GM12872 (cell line): ENCODE measurements around the gene TSGA10.

Experiments
- TF ChIP-seq, protein P1 (sequence below): IDR thresholded peaks from 3 replicates; pipeline ENCODE4 v1.5.1; 2011; ENCODE audit warnings: low read depth, mild to moderate bottlenecking, low read length, moderate library complexity; ENCODE audit not compliant: insufficient read depth

The TSGA10 gene

DNA sequence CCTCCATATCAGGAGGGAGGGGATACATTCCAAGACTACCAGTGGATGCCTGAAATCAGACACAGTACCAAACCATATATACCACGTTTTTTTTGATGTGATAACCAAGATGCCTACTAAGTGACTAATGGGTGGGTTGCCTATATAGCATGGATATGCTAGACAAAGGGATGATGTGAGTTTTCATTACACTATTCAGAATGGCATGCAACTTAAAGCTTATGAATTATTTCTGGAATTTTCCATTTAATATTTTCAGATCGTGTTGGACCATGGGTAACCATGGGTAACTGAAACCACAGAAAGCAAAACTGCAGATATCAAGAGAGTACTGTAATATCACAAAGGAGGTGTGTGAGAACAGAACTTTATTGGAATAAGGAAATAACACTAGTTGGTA, 179.1 kb downstream of the TSGA10 start:
- TF ChIP-seq, protein P1, sequence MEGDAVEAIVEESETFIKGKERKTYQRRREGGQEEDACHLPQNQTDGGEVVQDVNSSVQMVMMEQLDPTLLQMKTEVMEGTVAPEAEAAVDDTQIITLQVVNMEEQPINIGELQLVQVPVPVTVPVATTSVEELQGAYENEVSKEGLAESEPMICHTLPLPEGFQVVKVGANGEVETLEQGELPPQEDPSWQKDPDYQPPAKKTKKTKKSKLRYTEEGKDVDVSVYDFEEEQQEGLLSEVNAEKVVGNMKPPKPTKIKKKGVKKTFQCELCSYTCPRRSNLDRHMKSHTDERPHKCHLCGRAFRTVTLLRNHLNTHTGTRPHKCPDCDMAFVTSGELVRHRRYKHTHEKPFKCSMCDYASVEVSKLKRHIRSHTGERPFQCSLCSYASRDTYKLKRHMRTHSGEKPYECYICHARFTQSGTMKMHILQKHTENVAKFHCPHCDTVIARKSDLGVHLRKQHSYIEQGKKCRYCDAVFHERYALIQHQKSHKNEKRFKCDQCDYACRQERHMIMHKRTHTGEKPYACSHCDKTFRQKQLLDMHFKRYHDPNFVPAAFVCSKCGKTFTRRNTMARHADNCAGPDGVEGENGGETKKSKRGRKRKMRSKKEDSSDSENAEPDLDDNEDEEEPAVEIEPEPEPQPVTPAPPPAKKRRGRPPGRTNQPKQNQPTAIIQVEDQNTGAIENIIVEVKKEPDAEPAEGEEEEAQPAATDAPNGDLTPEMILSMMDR: no peak

DNA sequence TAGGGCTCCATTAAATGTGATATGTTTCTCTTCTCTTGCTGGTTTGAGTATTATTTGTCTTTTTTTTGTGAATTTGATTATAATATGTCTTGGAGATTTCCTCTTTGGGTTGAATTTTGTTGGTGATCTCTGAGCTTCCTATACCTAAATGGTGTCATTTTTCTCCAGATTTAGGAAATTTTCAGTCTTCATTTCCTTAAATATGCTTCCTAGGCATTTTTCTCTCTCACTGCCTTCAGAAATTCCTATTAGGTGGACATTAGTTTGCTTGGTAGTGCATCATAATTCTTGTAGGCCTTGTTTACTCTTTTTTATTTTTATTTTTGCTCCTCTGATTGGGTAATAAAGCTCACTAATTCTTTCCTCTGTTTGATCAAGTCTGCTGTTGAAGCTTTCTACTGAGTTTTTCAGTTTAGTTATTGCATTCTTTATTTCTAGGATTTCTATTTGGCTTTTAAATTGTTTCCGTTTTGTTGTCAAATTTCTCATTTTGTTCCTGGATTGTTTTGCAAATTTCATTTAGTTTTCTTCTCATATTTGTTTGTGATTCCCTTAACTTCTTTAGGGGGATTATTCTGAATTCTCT, 182.1 kb downstream of the TSGA10 start:
- TF ChIP-seq, protein P1: no peak

DNA sequence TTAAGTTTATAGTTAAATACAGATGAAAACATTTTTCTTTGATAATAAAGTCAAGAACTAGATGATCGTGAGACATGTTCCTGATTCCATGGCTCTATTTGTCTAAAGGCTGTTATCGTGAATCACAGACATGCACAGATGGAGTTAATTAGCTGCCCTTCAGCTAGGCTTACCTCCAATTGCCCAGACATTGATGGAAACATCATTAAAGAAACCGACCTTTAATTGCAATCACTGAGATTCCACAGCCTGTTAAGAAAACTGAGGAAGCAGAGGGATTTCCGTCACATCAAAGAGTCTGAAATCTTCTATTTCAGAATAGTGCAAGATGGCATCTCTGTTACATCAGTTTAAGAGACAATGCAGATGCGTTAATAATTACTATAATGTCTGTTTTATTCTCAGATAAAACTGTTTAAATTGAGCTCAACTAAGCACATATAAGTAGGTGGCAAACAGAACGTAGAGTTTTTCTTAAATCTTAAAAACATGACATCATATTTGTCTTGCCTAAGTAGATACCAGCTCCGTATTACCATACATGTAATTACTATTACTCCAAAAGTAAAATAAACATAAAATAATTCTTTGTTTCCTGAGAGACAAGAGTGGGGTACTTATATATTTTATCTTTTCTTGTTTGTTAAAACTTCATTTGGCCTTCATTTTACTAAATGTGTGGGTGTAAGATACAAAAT, 194.8 kb downstream of the TSGA10 start:
- TF ChIP-seq, protein P1: no peak

DNA sequence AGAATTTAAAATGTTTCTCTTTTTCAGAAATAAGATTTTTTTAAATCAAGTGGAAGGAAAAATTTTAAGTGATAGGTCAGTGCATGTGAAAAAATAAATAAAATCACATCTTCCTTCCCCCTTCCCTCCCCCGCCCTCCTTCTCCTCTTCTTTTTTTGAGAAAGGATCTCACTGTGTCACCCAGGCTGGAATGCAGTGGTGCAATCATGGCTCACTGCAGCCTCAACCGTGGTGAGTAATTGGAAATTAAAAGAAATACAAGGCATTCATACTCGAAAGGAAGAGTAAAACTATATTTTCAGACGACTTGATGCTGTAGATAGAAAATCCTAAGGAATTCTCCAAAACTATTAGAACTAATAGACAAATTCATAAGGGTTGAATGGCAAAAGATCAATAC, 201.8 kb downstream of the TSGA10 start:
- TF ChIP-seq, protein P1: no peak

DNA sequence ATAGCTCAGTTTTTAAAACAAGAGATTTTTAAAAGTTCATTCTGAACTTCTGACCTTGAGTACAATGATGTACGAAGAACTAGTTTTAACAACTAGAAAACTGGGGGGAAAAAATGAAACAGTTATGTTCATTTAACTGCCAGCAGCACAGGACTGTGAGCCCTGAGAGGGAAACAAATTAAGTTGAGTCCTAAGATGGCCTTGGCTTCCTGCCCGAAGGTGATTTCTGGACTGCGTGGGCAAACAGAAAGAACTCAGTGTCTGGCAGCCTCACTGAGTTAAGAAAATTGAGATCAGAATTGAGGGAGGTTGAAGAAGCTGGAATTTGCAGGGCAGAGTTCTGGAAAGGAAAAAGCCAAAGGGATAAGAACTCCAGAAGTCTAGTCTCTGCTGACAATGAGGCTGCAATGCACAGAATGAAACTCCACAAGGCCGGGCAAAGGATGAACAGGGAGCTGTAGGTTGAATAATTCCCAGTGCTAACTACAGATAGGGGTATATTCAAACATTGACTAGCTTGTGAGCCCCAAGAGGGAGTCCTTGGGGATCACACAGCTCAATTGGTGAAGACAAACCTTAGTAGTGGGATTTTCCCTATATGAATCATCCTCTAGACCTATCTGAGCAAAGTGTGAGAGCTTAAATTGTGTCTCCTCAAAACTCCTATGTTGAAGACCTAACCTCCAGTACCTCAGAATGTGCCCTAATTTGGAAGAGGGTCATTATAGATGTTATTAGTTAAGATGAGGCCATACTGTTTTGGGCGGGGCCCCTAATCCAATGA, 205.6 kb downstream of the TSGA10 start:
- TF ChIP-seq, protein P1: no peak

DNA sequence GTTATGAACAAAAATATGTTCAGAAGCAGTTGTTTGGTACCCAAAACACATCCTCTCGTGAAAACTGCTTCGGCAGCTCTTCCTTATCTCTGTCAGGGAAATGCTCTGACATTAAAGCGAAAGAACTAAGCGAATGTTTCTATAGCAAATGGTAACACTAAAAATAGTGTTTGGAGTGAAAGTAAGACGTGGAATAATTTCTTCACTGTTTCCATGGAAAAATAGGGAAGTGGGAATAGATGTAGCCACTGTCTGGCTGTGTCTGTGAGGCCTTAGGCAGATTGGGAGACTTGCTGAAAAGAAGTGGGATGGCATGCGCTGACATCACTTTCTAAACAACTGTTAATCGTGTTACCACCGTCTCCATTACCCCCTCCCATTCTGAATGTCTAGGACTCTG, 207.2 kb downstream of the TSGA10 start:
- TF ChIP-seq, protein P1: no peak
